ENCODE data around the gene WIZ.
"Not testable (repeated sequence)": the region's sequence is repeated elsewhere in the genome, so short reads cannot be mapped to it uniquely, and the experiment has no call there.

The WIZ gene

GRCh38 chr19:15427991-15428471, 21.7 kb downstream of the WIZ start:
- no peak for DNase-seq

- DNase-seq: no peak
Observed at GRCh38 chr19:15427350-15427700, 22.4 kb downstream of the WIZ start.

- no peak for DNase-seq
Observed at GRCh38 chr19:15426485-15427349, 23.0 kb downstream of the WIZ start.

DNA sequence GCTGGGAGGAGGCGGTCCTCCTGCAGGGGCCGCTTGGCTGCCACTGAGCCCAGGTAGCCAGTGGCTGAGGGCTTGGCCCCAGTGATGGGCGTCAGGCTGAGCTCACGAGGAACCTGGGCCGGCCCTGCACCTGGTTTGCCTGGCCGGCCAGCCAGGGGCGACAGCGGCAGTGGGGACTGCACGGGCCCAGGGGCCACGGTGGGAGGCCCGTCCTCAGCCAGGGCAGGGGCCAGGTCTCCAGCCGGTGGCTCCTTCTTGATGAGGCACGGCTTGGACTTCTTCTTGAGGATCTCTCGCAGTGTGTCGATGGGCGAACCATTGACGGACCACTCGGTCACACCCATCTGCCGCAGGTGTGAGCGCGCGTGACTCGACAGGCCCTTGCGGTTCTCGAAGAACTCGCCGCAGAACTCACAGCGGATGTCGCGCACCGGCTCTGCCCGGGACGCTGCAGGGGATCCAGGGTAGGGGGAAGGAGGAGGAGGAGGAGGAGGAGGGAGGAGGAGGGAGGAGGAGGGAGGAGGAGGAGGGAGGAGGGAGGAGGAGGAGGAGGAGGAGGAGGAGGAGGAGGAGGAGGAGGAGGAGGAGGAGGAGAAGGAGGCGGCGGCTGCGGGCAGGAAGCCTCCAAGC, 24.3 kb downstream of the WIZ start:
- no peak for DNase-seq

DNA sequence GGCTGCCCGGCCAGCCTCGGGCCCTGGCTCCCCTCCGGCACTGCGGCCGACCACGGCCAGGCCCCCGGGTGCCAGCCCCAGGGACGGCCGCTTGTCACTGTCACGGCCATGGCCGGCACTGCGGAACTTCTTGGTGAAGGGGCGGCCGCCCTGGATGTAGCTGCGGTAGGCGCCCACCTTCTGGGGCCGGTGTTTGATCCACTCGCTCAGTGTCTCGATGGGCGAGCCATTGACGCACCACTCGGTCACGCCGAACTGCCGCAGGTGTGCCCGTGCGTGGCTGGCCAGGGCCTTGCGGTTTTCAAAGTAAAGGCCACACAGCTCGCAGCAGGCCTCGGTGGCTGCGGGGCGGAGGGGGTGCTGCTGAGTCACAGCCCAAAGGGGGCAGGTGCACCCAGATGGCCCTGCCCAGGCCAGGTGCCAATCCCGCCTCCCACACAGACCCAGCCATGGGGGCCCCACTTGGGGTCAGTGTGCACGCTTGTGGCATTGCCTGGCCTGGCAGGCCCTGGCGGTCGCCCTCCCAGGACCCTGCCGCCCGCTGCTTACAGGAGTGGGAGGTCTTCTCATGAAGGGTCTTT, 25.0 kb downstream of the WIZ start:
- no peak for DNase-seq

DNA sequence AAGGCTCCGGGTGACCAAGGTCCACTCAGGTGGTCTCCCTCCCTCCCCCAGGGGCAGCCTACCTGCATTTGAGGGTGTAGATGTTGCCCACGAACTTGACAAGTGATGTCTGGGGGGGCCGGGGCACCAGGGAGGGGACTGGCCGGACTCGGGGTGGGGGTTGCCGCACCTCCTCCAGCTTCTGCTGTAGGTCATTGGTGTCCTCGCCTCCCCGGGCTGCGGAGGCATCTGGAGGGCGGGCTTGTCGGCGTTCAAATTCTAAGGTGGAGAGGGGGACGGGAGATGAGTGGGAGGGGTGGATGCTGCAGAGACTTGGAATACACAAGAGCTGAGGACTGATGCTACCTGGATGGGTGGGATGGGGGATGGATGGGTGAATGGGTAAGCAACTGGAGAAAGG, 25.6 kb downstream of the WIZ start:
- DNase-seq: no peak

DNA sequence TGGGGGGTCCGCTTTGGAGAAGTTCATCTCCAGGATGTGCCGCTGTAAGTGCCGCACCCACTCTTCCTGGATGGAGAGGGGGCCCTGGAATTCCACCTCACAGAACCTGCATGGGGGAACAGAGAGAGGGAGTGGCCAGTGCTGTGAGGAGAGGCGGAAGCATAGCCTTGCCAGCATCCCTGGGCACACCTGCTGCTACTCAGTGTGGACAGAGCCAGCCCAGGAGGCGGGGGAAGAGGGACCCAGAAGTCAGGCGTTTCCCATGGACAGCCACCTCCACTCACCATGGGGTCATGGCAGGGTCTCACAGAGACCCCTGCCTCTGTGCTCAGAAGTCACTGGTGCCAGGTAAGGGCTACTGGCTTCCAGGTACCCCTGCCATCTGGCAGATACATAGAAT, 26.6 kb downstream of the WIZ start:
- DNase-seq: no peak

DNA sequence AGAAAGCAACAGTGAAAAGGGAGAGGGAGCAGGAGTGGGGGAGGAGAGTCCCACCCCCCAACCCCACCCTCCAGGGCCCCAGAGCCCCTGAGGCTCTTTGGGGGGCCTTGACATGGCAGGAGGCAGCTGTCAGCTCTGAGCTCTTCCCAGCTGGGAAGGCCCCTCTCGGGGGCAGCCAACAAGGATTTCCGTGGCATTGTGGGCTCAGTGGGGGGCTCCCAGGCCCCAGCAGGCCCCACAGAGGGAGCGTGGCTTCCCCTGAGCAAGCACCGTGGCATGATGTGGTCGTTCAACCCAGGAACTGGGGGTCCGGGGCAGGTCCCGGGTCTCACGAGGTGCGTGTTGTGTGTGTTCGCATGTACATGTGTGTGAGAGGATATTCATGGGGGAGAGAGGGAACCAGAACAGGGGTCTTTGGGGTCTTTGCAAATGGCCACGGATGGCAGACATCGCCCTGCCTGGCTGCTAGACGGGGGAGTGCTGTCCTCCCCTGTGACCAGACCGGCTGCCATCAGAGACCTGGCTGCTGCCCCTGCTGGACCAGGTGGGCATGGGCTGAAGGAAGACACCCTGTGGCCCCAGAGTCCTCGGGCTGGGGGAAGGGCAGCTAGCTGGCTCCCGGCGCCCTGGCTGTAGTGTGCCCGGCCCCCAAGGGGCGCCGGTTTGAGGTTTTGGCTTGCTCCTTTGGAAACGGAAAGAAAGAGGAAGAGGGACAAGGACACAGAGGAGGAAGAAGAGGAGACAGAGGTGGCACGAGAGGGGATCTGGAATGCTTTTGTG, 27.3 kb downstream of the WIZ start:
- no peak for DNase-seq

GRCh38 chr19:15421721-15422260, 28.0 kb downstream of the WIZ start:
- peak; percentile 75 for DNase-seq

GRCh38 chr19:15421136-15421695, 28.5 kb downstream of the WIZ start:
- DNase-seq: no peak

DNA sequence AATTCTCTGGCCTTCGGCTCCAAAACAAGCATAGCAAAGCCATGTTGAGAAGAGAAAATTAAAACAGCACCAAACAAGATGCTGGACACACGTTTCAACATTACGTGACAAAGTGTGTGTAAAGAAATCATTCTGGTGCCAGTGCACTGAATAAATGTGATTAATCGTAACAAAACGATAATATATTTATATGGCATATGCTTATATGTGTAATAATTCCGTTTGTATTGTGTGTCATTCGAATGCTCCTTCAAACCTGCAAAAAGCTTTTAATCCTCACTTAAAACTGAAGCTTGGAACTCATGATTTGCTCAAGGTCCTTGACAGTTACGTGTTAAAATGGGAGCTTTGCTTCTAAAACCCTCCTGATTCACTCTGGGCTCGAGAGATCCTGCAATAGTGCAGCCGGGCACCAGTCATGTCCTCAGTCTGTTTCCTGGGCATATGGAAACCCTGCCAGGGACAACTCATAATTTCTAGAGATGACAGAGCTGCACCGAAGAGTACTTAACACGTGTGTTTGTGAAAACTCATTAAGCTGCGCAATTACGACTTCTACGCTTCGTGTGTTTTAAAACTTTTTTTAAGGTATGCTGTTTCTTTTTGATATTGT, 30.2 kb downstream of the WIZ start:
- no peak for DNase-seq

DNA sequence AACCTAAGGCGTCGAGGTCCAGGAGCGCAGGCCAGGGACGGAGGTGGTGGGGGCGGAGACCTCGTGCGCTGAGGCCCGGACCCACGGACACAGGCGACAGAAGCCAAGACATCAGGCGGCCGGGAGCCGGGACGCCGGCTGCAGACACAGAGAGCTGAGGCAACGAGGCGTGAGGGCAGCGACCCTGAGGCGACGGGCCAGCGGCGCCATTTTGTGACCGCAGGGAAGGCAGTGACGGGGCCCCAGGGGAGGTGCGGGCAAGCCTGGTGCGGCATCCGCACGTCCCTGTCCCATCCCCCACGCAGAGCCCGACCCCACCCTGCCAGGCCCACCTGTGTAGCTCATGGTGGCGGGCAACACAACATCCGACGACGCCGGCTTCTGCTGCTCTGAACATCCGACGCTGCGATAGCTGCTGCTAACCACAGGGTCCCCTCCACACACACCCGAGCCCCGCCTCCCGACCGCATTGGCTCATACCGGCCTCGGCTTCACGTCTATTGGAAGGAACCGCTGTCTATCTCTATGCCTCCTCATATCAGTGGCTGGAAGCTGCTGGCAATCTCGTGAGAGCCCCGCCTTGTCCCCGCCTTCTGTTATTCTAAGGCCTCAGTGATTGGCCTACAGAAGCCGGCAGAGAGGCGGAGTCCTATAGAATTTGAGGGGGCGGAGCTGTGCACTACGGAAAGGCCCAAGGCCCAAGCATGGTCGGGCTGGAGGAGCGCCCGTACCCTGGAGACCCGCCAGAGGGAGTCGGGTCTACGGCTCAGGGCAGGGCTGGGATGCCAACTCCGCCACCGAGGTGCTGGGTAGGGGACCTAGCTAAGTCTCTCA, 31.0 kb downstream of the WIZ start, which contains the start of gene AKAP8L:
AKAP8L (minus strand) TSS at position 410 of the 834 bp plus-strand sequence; CDS start at position 345, 65 bp downstream.
- peak; percentile 100 for DNase-seq

DNA sequence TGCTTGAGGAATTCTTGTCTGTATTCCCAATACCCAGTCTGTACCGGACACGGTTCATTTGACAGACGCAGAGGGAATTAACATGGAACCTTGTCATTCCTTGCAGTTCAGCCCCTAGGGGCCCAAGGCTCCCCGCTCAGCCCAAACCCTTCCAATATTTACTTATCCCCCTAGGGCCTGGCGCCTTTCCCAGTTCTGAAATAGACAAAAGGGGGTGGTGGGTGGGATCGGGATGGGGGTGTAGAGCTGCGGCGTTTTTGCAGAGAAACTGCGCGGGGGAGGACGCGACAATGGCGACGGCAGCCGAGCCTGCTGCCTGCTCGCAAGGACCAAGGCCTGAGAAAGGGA, 31.6 kb downstream of the WIZ start:
- DNase-seq: no peak

DNA sequence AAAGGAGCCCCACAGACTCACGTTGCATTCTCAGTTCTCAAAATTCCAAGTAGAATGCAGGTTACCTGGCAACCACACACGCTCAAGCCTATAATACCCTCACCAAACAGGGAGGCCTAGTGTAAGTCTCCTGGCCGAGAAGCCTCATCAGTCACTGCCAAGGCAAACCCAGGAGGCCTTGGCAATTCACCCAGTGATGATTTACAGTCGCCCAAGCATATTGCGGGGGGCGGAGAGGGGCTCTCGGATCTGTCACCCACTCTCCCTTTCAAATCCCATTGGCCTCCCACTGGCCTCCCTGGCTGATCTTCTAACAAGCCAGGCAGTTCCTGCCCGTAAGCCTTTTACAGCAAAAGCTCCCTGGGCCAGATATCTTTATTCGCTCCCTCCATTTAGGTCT, 32.1 kb downstream of the WIZ start:
- DNase-seq: peak; percentile 22

DNA sequence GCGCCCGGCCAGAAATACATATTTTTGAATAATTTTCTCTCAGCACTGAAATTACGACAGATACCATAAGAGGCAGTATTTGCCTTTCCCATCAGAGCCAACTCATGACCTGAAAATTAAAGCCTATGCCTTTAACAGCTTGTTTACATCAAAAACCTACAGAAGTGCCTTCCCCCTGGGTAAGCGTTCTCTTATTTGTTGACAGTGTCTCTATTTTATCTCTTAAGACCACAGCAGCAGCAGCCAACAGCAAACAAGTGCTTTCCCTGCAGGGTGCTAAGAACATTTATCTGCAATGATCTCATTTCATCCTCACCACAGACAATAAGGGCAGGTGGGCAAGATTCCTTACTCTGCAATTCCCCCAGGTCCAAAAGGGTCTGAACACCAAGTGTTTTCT, 36.9 kb downstream of the WIZ start:
- no peak for DNase-seq

GRCh38 chr19:15411351-15411750, 38.4 kb downstream of the WIZ start:
- not testable (repeated sequence) for DNase-seq

DNA sequence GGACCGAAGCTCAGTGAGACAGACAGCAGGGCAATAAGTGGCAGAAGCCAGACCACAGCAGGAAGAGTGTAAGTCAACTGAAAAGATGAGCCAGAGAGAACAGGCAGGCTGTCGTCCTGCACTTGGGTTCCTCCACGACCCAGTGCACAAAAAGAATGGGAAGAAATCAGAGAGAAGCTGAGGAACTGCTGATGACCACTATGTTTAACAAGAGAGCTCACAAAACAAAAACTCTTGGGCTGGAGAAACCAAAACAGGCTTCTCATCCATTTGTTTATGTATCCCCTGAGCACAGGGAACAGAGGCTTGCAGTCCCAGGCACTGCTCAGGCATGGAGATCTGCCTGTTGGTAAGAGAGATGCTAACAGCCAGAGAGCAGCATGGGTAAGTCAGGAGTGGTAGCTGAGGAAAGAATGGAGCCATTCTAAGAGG, 45.0 kb downstream of the WIZ start:
- DNase-seq: no peak

DNA sequence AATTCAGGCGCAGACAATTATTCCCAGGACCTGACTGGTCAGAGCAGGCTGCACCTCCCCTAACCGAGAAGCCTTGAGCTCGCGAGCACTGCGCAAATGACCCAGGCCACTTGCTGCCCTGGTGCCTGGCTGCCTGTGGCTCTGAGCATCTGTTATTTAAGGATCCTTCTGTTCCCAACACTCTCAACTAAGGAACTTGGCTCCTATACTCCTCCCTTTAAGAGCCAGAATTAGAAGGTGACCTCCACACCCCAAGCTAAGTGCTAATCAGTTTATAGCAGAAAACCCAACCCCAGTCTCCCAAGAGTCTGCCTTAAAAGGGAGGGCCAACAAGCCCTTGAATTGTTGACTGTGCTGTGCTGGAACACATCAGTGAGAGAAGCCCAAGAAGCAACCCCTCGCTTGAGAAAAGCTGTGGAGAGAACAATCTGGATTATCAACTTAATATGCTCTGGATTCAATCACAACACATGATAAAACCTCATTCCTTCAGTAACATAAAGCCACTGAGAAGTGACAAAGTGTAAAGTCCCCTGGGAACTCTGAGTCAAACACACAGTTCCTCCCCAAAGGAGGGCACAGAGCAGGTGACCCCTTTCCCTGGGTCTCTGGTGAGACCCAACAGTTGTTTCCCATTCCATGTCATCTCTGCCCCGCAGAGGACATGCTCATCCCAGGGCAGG, 45.5 kb downstream of the WIZ start:
- no peak for DNase-seq

GRCh38 chr19:15403151-15403531, 46.6 kb downstream of the WIZ start:
- no peak for DNase-seq

DNA sequence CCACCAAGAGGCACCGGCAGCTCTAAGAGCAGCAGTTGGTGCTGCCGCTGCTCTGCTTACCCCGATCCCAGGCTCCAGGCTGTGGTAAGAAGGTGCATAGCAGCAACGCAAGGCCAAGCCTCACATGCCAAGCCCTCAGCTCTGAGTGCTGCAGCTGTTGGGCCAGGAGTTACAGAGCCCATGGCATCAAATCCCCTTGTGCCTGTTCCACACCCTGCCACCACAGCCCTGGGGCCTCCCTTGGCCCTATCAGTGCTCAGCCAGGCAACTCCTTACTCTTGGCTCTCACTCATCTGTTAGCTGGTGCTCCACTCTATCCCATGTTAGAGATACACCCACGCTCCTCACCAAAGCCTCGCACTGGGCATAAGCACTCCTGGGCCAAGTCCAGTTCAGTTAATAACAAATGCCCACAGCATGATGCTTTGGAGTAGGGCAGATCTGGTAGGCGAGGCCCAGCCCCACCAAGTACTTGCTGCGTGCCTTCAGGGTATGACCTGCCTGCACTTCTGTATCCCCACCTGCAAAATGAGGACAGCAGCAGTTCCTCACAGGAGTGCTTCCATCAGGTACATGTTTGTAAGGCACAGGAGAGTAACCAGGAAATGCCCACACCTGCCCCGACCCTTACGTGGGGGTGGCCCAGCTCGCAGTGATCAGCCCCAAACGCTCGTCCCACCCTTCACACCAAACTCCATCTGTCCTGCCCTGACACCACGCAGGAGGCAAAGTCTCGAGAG, 47.2 kb downstream of the WIZ start:
- no peak for DNase-seq
